Measurements from ENCODE around the gene RCC2. TPM values are rescaled to one million over a fixed set of nuclear protein-coding genes. Genes with fewer than 3 reads are reported as not detected.

Gene RCC2
- total and polyA plus RNA-seq, 4 donors, result 2.1 to 36.7 (median 8.1) TPM

- no peak overlapping the region for H3K27ac ChIP-seq (ENCODE audit: low read depth in 1 of 2, low read length in 2 of 2)
Measured at GRCh38 chr1:17447501-17447992, 8.1 kb upstream of the RCC2 start.

More at GRCh38 chr1:17447501-17447992, 8.1 kb upstream of the RCC2 start:
- Histone ChIP-seq H3K27me3 (ENCODE audit: control insufficient read depth in 4 of 4, insufficient read depth in 4 of 4, low read length in 3 of 4) (no peaks in the 10 kb centered on the region), H3K4me3 (ENCODE audit: low read depth in 1 of 3, low read length in 3 of 3) (no peak overlapping the region), H3K4me1 (ENCODE audit: control insufficient read depth in 4 of 4, insufficient read depth in 4 of 4, low read length in 3 of 4) (no peaks in the 10 kb centered on the region), H3K9me3 (ENCODE audit: control insufficient read depth in 4 of 4, low read length in 3 of 4) (no peaks in the 10 kb centered on the region), H3K9ac (ENCODE audit: low read depth in 1 of 2, low read length in 2 of 2) (no peak overlapping the region), H3K36me3 (ENCODE audit: control insufficient read depth in 4 of 4, insufficient read depth in 3 of 4, low read depth in 1 of 4, low read length in 3 of 4) (no peaks in the 10 kb centered on the region)
- DNase-seq (ENCODE audit: low spot score), result no peak
- WGBS, result 86% methylated on average over 12 of the region's 12 CpGs
- TF ChIP-seq FOXA2 (IDR thresholded peaks at IDR 0.05), result no peak
- no peak for TF ChIP-seq RXRA (IDR thresholded peaks at IDR 0.05)
- TF ChIP-seq GABPA (IDR thresholded peaks at IDR 0.05 in 1 of 2, conservative IDR thresholded peaks at IDR 0.05 in 1 of 2), result no peak
- TF ChIP-seq, protein P1, sequence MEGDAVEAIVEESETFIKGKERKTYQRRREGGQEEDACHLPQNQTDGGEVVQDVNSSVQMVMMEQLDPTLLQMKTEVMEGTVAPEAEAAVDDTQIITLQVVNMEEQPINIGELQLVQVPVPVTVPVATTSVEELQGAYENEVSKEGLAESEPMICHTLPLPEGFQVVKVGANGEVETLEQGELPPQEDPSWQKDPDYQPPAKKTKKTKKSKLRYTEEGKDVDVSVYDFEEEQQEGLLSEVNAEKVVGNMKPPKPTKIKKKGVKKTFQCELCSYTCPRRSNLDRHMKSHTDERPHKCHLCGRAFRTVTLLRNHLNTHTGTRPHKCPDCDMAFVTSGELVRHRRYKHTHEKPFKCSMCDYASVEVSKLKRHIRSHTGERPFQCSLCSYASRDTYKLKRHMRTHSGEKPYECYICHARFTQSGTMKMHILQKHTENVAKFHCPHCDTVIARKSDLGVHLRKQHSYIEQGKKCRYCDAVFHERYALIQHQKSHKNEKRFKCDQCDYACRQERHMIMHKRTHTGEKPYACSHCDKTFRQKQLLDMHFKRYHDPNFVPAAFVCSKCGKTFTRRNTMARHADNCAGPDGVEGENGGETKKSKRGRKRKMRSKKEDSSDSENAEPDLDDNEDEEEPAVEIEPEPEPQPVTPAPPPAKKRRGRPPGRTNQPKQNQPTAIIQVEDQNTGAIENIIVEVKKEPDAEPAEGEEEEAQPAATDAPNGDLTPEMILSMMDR (IDR thresholded peaks at IDR 0.05; ENCODE audit: low read depth, low read length, missing input control), result no peak
- TF ChIP-seq, protein P2, sequence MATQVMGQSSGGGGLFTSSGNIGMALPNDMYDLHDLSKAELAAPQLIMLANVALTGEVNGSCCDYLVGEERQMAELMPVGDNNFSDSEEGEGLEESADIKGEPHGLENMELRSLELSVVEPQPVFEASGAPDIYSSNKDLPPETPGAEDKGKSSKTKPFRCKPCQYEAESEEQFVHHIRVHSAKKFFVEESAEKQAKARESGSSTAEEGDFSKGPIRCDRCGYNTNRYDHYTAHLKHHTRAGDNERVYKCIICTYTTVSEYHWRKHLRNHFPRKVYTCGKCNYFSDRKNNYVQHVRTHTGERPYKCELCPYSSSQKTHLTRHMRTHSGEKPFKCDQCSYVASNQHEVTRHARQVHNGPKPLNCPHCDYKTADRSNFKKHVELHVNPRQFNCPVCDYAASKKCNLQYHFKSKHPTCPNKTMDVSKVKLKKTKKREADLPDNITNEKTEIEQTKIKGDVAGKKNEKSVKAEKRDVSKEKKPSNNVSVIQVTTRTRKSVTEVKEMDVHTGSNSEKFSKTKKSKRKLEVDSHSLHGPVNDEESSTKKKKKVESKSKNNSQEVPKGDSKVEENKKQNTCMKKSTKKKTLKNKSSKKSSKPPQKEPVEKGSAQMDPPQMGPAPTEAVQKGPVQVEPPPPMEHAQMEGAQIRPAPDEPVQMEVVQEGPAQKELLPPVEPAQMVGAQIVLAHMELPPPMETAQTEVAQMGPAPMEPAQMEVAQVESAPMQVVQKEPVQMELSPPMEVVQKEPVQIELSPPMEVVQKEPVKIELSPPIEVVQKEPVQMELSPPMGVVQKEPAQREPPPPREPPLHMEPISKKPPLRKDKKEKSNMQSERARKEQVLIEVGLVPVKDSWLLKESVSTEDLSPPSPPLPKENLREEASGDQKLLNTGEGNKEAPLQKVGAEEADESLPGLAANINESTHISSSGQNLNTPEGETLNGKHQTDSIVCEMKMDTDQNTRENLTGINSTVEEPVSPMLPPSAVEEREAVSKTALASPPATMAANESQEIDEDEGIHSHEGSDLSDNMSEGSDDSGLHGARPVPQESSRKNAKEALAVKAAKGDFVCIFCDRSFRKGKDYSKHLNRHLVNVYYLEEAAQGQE (IDR thresholded peaks at IDR 0.05), result no peak
- TF ChIP-seq FOXA1 (IDR thresholded peaks at IDR 0.05), result no peak
- TF ChIP-seq YY1 (IDR thresholded peaks at IDR 0.05), result no peak
- TF ChIP-seq HNF4A (conservative IDR thresholded peaks at IDR 0.05), result no peak
- TF ChIP-seq TAF1 (conservative IDR thresholded peaks at IDR 0.05), result no peak
- TF ChIP-seq EGR1 (IDR thresholded peaks at IDR 0.05; ENCODE audit: low read depth in 2 of 2), result no peak
- TF ChIP-seq ZBTB33 (IDR thresholded peaks at IDR 0.05), result no peak
- TF ChIP-seq RAD21 (IDR thresholded peaks at IDR 0.05), result no peak
- no peak for TF ChIP-seq NR2F2 (IDR thresholded peaks at IDR 0.05)
- no peak for TF ChIP-seq MAX (IDR thresholded peaks at IDR 0.05)
- TF ChIP-seq, protein P3, sequence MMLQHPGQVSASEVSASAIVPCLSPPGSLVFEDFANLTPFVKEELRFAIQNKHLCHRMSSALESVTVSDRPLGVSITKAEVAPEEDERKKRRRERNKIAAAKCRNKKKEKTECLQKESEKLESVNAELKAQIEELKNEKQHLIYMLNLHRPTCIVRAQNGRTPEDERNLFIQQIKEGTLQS (IDR thresholded peaks at IDR 0.05), result no peak
- no peak for TF ChIP-seq HNF4G (IDR thresholded peaks at IDR 0.05)
- TF ChIP-seq SP1 (IDR thresholded peaks at IDR 0.05), result no peak
- TF ChIP-seq JUND (IDR thresholded peaks at IDR 0.05), result no peak
